Effector memory CD8-positive, alpha-beta T cell (primary cell): Measurements from ENCODE around the gene ATP10B.
"Not testable (repeated sequence)": the region's sequence is repeated elsewhere in the genome, so short reads cannot be mapped to it uniquely, and the experiment has no call there.

Source experiments
- ATAC-seq: fragments of 150-1000 bp; cut with Tn5 transposase; replicated peaks from 2 replicates; pipeline ENCODE4 v1.10.0; 2021; ENCODE audit warnings: mild to moderate bottlenecking, moderate library complexity
- DNase-seq, 3 experiments: peaks; one replicate each; pipeline ENCODE4 v3.0.0; 2021
- H3K27ac Mint-ChIP-seq, 2 donors: one replicate each; pipeline ENCODE4 v1.8.0; 2022; ENCODE audit warnings: mild to moderate bottlenecking in 2 of 2, mixed read lengths in 2 of 2, moderate library complexity in 2 of 2
- H3K27me3 Mint-ChIP-seq, 2 donors: one replicate each; pipeline ENCODE4 v1.8.0; 2022; ENCODE audit warnings: mixed read lengths in 2 of 2
- H3K36me3 Mint-ChIP-seq: one replicate; pipeline ENCODE4 v1.8.0; 2022; ENCODE audit warnings: mild to moderate bottlenecking, moderate library complexity, mixed read lengths; ENCODE audit not compliant: insufficient read depth
- H3K4me1 Mint-ChIP-seq, 2 donors: one replicate each; pipeline ENCODE4 v1.8.0; 2022; ENCODE audit warnings: low read depth in 2 of 2, mixed read lengths in 2 of 2
- H3K4me3 Mint-ChIP-seq, 2 donors: one replicate each; pipeline ENCODE4 v1.8.0; 2022; ENCODE audit warnings: mild to moderate bottlenecking in 2 of 2, mixed read lengths in 2 of 2, moderate library complexity in 2 of 2
- H3K9me3 Mint-ChIP-seq, 2 donors: one replicate each; pipeline ENCODE4 v1.8.0; 2022; ENCODE audit warnings: mixed read lengths in 2 of 2
- total RNA-seq, 9 experiments: gene quantifications; one replicate each; lab custom pipeline; 2026; lab: John Stamatoyannopoulos, UW

Gene ATP10B, protein sequence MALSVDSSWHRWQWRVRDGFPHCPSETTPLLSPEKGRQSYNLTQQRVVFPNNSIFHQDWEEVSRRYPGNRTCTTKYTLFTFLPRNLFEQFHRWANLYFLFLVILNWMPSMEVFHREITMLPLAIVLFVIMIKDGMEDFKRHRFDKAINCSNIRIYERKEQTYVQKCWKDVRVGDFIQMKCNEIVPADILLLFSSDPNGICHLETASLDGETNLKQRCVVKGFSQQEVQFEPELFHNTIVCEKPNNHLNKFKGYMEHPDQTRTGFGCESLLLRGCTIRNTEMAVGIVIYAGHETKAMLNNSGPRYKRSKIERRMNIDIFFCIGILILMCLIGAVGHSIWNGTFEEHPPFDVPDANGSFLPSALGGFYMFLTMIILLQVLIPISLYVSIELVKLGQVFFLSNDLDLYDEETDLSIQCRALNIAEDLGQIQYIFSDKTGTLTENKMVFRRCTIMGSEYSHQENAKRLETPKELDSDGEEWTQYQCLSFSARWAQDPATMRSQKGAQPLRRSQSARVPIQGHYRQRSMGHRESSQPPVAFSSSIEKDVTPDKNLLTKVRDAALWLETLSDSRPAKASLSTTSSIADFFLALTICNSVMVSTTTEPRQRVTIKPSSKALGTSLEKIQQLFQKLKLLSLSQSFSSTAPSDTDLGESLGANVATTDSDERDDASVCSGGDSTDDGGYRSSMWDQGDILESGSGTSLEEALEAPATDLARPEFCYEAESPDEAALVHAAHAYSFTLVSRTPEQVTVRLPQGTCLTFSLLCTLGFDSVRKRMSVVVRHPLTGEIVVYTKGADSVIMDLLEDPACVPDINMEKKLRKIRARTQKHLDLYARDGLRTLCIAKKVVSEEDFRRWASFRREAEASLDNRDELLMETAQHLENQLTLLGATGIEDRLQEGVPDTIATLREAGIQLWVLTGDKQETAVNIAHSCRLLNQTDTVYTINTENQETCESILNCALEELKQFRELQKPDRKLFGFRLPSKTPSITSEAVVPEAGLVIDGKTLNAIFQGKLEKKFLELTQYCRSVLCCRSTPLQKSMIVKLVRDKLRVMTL (N-terminal part only)
- total RNA-seq: 0 to 0.11 (median 0) reads per million in 9 experiments

DNA sequence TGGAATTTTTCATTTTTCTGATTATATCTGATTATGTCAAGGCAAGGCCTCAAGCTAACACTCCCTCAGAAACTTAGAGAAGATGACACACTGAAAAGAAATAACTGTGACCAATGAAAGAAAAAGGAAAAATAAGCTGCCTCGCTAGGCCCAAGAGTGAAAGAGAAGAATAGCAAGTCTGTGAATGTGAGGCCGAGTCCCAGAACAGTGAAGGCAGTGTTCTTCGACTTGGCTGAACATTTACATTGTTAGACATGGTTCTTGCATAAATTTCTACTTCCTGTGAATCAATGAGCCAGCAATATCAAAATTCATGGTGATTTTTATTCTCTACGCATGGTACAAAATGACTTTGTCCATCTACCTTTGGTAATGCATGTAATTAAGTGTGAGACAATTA lies at the start of gene ATP10B:
TSS of gene ATP10B (minus strand) at position 163 of the 400 bp plus-strand sequence. CDS start 164,137 bp downstream, outside the sequence.
- DNase-seq (no peak), ATAC-seq (no peak)
- Mint-ChIP-seq H3K4me1 (no peaks in the 10 kb centered on the region), H3K4me3 (no peak within 1 kb of the TSS), H3K36me3 (no peaks in the 10 kb centered on the region), H3K9me3 (no peaks in the 10 kb centered on the region), H3K27ac (no peak within 1 kb of the TSS), H3K27me3 (no peaks in the 10 kb centered on the region)

DNA sequence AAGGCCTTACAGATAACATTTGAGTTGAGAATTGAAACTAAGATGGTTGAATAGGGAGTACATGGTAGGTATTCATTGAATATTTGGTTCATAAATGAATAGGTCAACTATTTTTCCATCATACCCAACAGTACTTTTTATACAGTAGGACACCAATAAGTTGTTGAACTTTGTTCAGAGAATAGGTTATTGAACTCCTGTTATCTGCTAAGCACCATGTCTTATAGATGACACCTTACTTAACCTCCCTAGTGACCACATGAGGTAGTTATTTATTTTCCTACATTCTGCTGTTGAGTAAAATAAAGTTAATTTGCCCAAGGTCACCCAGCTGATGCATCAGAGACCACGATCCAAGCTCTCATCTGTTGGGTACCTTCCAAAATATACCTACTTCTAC lies 49.6 kb upstream of the ATP10B start:
- ATAC-seq: no peak
- Mint-ChIP-seq H3K9me3 (peaks cover 0 to 2% of the 10 kb centered on the region in 2 donors), H3K36me3 (no peaks in the 10 kb centered on the region), H3K4me1 (no peaks in the 10 kb centered on the region), H3K27ac (no peak overlapping the region), H3K27me3 (peaks cover 0 to 7% of the 10 kb centered on the region in 2 donors), H3K4me3 (no peak overlapping the region)
- DNase-seq: no peak

DNA sequence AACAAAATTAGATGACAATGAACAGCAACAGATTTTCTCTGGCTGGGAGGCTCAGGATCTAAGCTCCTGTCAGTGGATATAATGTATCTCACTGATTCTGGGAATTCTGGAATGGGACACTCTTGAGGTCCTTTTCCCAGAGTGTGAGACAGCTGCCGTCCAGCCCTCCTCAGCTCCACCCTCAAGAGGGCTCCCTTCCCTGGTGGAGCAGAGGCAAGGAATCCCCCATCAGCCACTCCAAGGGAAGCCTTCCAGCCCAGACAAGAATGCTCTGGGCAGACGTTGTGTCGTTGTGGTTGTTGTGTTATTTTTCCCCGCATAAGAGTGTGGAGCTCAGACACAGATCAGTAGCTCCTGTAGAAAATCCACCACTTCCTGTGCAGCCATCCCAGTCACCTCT lies 47.7 kb upstream of the ATP10B start:
- no peak for DNase-seq
- H3K4me1 Mint-ChIP-seq: no peaks in the 10 kb centered on the region
- no peak for ATAC-seq

DNA sequence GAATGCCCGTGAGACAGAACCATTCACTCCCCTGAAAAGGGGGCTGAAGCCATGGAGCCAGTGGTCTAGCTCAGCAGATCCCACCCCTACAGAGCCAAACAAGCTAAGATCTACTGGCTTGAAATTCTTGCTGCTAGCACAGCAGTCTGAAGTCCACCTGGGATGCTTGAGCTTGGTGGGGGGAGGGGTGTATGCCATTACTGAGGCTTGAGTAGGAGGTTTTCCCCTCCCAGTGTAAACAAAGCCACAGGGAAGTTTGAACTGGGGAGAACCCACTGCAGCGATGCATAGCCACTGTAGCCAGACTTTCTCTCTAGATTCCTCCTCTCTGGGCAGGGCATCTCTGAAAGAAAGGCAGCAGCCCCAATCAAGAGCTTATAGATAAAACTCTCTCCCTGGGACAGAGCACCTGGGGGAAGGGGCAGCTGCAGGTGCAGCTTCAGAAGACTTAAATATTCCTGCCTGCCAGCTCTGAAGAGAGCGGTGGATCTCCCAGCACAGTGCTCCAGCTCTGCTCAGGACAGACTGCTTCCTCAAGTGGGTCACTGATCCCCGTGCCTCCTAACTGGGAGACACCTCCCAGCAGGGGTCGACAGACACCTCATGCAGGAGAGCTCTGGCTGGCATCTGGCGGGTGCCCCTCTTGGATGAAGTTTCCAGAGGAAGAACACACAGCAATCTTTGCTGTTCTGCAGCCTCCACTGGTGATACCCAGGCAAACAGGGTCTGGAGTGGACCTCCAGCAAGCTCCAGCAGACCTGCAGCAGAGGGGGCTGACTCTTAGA lies 41.4 kb upstream of the ATP10B start:
- H3K4me3 Mint-ChIP-seq, H3K36me3 Mint-ChIP-seq, DNase-seq, ATAC-seq, H3K27ac Mint-ChIP-seq, H3K4me1 Mint-ChIP-seq: not testable (repeated sequence)
- Mint-ChIP-seq H3K27me3 (peaks cover 0 to 14% of the 10 kb centered on the region in 2 donors), H3K9me3 (peaks cover 5 to 11% of the 10 kb centered on the region in 2 donors)

More for the DNA sequence above, 47.7 kb upstream of the ATP10B start:
- H3K36me3 Mint-ChIP-seq: no peaks in the 10 kb centered on the region
- peaks cover 5 to 11% of the 10 kb centered on the region in 2 donors for H3K9me3 Mint-ChIP-seq
- peaks cover 0 to 14% of the 10 kb centered on the region in 2 donors for H3K27me3 Mint-ChIP-seq
- no peak overlapping the region for H3K4me3 Mint-ChIP-seq
- H3K27ac Mint-ChIP-seq: no peak overlapping the region

DNA sequence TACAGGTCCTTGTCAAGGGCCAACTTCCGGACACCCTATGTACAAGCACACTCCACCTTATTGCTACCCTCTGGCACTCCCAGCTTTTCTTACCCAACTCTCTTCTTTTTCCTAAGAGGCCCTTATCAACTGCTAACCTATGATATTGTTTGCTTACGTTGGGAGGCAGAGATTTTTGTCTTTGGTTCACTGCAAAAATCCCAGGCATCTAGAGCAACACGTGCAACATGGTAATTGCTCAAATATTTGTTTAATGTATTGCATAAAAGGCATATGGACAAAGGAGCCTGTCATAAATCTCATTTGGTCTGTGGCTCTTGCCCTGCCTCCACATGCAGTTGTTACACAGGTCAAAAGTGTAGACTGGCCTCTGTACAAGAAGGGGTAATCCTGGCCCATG lies 35.8 kb upstream of the ATP10B start:
- H3K27me3 Mint-ChIP-seq: peaks cover 0 to 6% of the 10 kb centered on the region in 2 donors
- DNase-seq (no peak), ATAC-seq (no peak)
- peaks cover 3% of the 10 kb centered on the region for H3K36me3 Mint-ChIP-seq
- H3K9me3 Mint-ChIP-seq: no peaks in the 10 kb centered on the region
- H3K4me3 Mint-ChIP-seq: no peak overlapping the region
- H3K4me1 Mint-ChIP-seq: no peaks in the 10 kb centered on the region
- no peak overlapping the region for H3K27ac Mint-ChIP-seq

DNA sequence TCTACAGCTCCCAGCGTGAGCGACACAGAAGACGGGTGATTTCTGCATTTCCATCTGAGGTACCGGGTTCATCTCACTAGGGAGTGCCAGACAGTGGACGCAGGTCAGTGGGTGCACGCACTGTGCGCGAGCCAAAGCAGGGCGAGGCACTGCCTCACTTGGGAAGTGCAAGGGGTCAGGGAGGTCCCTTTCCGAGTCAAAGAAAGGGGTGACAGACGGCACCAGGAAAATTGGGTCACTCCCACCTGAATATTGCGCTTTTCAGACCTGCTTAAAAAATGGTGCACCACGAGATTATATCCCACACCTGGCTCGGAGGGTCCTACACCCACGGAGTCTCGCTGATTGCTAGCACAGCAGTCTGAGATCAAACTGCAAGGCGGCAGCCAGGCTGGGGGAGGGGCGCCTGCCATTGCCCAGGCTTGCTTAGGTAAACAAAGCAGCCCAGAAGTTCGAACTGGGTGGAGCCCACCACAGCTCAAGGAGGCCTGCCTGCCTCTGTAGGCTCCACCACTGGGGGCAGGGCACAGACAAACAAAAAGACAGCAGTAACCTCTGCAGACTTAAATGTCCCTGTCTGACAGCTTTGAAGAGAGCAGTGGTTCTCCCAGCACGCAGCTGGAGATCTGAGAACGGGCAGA lies 21.7 kb upstream of the ATP10B start:
- H3K9me3 Mint-ChIP-seq, H3K4me3 Mint-ChIP-seq, H3K4me1 Mint-ChIP-seq, ATAC-seq, DNase-seq, H3K27ac Mint-ChIP-seq, H3K36me3 Mint-ChIP-seq: not testable (repeated sequence)
- H3K27me3 Mint-ChIP-seq: peaks cover 15% of the 10 kb centered on the region in 2 donors

DNA sequence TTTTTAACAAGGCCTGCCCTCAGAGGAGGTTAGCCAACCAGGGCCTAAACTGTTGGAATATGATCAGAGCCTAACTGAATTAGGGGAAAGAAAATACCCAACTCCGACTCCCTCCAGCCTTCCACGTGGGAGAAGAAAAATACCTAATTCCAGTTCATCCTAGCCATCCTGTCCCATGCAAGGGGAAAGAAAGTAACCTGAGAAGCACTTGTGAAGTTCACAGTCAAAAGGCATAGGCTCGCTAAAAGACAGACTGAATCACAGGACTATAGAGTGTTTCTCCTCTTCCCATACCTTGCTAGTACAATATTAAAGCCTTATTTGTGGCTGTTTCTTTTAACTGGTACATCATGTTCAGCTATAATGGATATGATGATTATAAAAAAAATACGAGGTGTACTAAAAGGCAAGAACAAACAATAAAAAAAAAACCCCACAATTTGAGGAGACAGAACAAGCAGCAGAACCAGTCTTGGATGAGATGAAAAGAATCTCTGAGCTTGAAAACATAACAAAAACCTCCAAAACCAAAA lies 18.0 kb upstream of the ATP10B start:
- Mint-ChIP-seq H3K4me1 (no peaks in the 10 kb centered on the region), H3K4me3 (no peak overlapping the region)
- no peak for DNase-seq

DNA sequence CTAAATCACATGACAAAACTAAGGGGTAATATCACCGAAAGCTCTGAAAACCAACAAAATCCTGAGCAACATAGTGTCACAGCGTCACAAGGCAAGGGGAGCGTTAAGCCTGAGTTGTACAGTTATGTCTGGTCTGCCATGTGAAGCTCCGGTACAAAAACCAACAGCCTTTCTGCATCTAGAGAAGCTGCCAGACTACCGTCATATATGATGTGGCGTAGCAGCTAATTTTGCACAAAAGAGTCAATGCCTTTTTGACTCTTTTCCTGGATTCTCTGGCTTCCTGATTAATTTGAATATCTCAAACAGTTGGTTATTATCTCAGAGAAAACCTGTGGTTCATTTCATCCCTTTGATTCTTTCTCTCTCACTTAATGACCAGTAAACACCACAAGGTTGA lies 16.0 kb upstream of the ATP10B start:
- Mint-ChIP-seq H3K9me3 (peaks cover 2 to 5% of the 10 kb centered on the region in 2 donors), H3K36me3 (no peaks in the 10 kb centered on the region), H3K27me3 (peaks cover 6 to 15% of the 10 kb centered on the region in 2 donors), H3K4me1 (no peaks in the 10 kb centered on the region), H3K27ac (no peak overlapping the region), H3K4me3 (no peak overlapping the region)
- DNase-seq (no peak), ATAC-seq (no peak)

More for the DNA sequence above, 18.0 kb upstream of the ATP10B start:
- ATAC-seq: no peak
- no peak overlapping the region for H3K27ac Mint-ChIP-seq
- no peaks in the 10 kb centered on the region for H3K36me3 Mint-ChIP-seq
- H3K27me3 Mint-ChIP-seq: peaks cover 15% of the 10 kb centered on the region in 2 donors
- no peaks in the 10 kb centered on the region for H3K9me3 Mint-ChIP-seq

DNA sequence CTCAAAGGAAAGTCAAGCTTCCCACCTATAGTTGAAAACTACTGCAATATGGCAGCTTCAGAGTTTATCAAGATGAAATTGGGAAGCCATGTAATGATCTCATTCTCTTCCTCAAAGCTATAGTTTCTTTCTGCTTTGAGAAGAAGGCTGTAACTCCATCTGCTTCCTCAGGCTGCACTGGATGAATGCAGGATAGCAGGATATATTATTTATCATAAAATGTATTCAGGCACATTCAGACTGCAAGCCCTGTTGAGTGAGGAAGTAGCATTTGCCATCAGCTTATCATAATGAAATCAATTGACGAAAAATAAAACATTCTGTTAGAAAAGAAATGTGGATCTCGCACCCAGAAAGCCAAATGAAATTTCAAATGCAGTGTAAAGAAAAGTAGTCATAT lies 560 bp downstream of the ATP10B start:
- no peak for DNase-seq
- H3K27me3 Mint-ChIP-seq: no peaks in the 10 kb centered on the region
- no peaks in the 10 kb centered on the region for H3K36me3 Mint-ChIP-seq
- H3K9me3 Mint-ChIP-seq: no peaks in the 10 kb centered on the region
- H3K4me3 Mint-ChIP-seq: no peak overlapping the region
- ATAC-seq: no peak
- no peak overlapping the region for H3K27ac Mint-ChIP-seq
- H3K4me1 Mint-ChIP-seq: no peaks in the 10 kb centered on the region

DNA sequence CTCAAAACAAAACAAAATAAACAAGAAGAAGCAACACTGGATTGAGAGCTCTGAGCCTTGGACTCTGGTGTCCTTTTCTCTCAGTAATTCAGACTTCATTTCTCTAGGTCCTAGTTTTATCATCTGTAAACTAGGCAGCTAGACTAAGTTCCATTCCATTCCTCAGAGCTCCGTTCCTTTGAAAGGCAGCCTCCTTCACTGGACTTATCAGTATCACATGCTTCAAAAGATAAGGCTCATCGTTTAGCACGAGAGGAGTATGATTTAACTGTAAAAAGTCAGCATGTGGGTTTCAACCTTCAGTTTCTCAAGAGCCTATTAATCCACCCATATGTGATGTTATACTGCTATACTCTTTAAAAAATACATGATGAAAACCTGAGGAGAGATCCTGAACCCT lies 1.6 kb downstream of the ATP10B start:
- H3K4me3 Mint-ChIP-seq: no peak overlapping the region
- no peaks in the 10 kb centered on the region for H3K9me3 Mint-ChIP-seq
- H3K27ac Mint-ChIP-seq: no peak overlapping the region
- ATAC-seq (no peak), DNase-seq (no peak)
- no peaks in the 10 kb centered on the region for H3K4me1 Mint-ChIP-seq
- no peaks in the 10 kb centered on the region for H3K27me3 Mint-ChIP-seq
- no peaks in the 10 kb centered on the region for H3K36me3 Mint-ChIP-seq

DNA sequence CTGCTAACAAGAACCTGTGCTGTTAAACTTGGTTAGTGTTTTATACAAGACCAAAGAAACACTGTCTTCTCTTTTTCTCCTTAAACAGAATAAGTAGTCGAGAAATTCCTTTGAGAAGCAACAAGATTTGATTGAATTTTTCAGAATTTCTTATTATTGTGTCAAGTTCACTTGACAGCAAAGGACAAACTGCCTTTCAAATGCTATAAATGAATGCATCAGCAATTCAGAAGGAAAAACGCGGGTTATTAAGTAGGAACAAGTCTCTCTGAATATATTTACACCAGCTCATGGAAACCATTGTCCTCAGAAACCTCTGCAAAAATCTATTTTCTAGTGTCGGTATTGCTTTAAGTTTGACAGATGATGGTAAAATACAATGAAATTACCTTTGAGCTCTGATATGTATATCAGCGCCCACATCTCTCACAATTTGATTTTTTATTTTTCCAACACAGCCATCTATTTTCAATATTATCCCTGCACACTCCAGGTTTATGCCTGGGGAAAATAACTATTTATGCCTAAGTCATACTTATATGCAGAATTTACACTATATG lies 4.4 kb downstream of the ATP10B start:
- H3K27ac Mint-ChIP-seq: no peak overlapping the region
- no peak overlapping the region for H3K4me3 Mint-ChIP-seq
- H3K27me3 Mint-ChIP-seq: no peaks in the 10 kb centered on the region
- DNase-seq (no peak), ATAC-seq (no peak)
- H3K9me3 Mint-ChIP-seq: no peaks in the 10 kb centered on the region
- no peaks in the 10 kb centered on the region for H3K4me1 Mint-ChIP-seq
- no peaks in the 10 kb centered on the region for H3K36me3 Mint-ChIP-seq

DNA sequence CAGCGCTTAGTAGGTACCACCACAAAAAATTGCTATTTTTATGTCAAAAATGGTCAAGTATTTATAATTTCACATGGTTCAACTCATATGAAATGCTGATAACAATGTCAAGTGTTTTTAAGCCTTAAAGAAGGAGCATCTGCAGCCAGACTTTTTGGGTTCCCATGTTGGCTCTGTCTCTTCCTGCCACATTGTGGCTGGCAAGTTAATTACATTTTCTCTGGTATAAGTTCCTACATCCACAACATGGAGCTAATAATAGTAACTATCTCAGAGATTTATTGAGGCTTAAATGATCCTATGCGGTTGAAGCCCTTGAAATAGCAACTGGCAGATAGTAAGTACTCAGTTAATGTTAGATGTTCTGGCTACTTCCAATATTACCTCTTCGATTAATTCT lies 5.4 kb downstream of the ATP10B start:
- H3K36me3 Mint-ChIP-seq: no peaks in the 10 kb centered on the region
- H3K27me3 Mint-ChIP-seq: no peaks in the 10 kb centered on the region
- no peaks in the 10 kb centered on the region for H3K9me3 Mint-ChIP-seq
- H3K4me1 Mint-ChIP-seq: no peaks in the 10 kb centered on the region
- no peak overlapping the region for H3K4me3 Mint-ChIP-seq
- no peak overlapping the region for H3K27ac Mint-ChIP-seq
- ATAC-seq: no peak
- DNase-seq: no peak
